Mammary epithelial cell (primary cell): Measurements from ENCODE around the gene CHMP5.

ENCODE experiments used
- CTCF ChIP-seq, 2 donors: IDR thresholded peaks in 1 of 2; conservative IDR thresholded peaks in 1 of 2; 2 replicates each; pipeline ENCODE4 v1.5.1; 2011 to 2012; ENCODE audit warnings: inconsistent platforms in 2 of 2, low read length in 2 of 2, mild to moderate bottlenecking in 2 of 2, control low read depth in 1 of 2, low read depth in 1 of 2; ENCODE audit not compliant: insufficient read depth in 1 of 2; ENCODE audit errors: extremely low read depth in 1 of 2
- EZH2 ChIP-seq: IDR thresholded peaks from 2 replicates; pipeline ENCODE4 v1.6.1; 2012; ENCODE audit warnings: low read length, inconsistent platforms, borderline replicate concordance

- TF ChIP-seq EZH2 (no peak), CTCF (conservative IDR thresholded peaks at IDR 0.05 in 1 of 2, IDR thresholded peaks at IDR 0.05 in 1 of 2; ENCODE audit: extremely low read depth in 1 of 2, insufficient read depth in 1 of 2, low read depth in 1 of 2, low read length in 2 of 2) (no peak)
These were observed 8.6 kb upstream of the CHMP5 start for GRCh38 chr9:33256236-33256635.
